Vagina (tissue), 2 donors: ENCODE measurements around the gene RFPL4AL1.

Experiments used
- CTCF ChIP-seq, 3 experiments: fragments of 450-650 bp in 2 of 3; fragments of 200-600 bp in 1 of 3; sonication (generic) in 1 of 3; IDR thresholded peaks; one replicate each; pipeline ENCODE4 v1.5.1; 2017 to 2019; ENCODE audit warnings: antibody characterized with exemption in 3 of 3, mild to moderate bottlenecking in 2 of 3, moderate library complexity in 2 of 3
- POLR2A ChIP-seq, 2 donors: fragments of 450-650 bp; IDR thresholded peaks; one replicate each; pipeline ENCODE4 v1.6.1; 2017; ENCODE audit warnings: antibody characterized with exemption in 2 of 2, mild to moderate bottlenecking in 2 of 2, moderate library complexity in 2 of 2
- POLR2AphosphoS5 ChIP-seq, 2 donors: sonication (generic); formaldehyde crosslinking; IDR thresholded peaks; one replicate each; pipeline ENCODE4 v1.9.0; 2017; ENCODE audit warnings: antibody characterized with exemption in 2 of 2, mild to moderate bottlenecking in 2 of 2, low read depth in 1 of 2; ENCODE audit not compliant: insufficient read depth in 1 of 2

GRCh38 chr19:55738302-55738701, 30.6 kb upstream of the RFPL4AL1 start, which contains the start of gene NLRP9:
- no peak for TF ChIP-seq CTCF (IDR thresholded peaks at IDR 0.05)
- no peak for TF ChIP-seq POLR2AphosphoS5 (IDR thresholded peaks at IDR 0.05; ENCODE audit: insufficient read depth in 1 of 2, low read depth in 1 of 2)
- TF ChIP-seq POLR2A (IDR thresholded peaks at IDR 0.05), result no peak
